BLaER1 (cell line): ENCODE data around the gene UQCRHL.

Source experiments
- H3K27ac ChIP-seq: shearing (Covaris generic); formaldehyde crosslinking; 2 replicates; pipeline ENCODE4 v1.8.1; 2022
- H3K27me3 ChIP-seq: shearing (Covaris generic); formaldehyde crosslinking; 2 replicates; pipeline ENCODE4 v1.8.1; 2022
- H3K36me3 ChIP-seq: shearing (Covaris generic); formaldehyde crosslinking; 2 replicates; pipeline ENCODE4 v1.8.1; 2022
- H3K4me1 ChIP-seq: shearing (Covaris generic); formaldehyde crosslinking; 2 replicates; pipeline ENCODE4 v1.8.1; 2022
- H3K4me2 ChIP-seq: shearing (Covaris generic); formaldehyde crosslinking; 2 replicates; pipeline ENCODE4 v1.8.1; 2022
- H3K4me3 ChIP-seq: shearing (Covaris generic); formaldehyde crosslinking; 2 replicates; pipeline ENCODE4 v1.8.1; 2022
- H3K9ac ChIP-seq: shearing (Covaris generic); formaldehyde crosslinking; 2 replicates; pipeline ENCODE4 v1.8.1; 2022
- H3K9me3 ChIP-seq: shearing (Covaris generic); formaldehyde crosslinking; 2 replicates; pipeline ENCODE4 v1.8.1; 2022
- H4K20me1 ChIP-seq: shearing (Covaris generic); formaldehyde crosslinking; 2 replicates; pipeline ENCODE4 v1.8.1; 2022
- Cebpa-rat ChIP-seq: shearing (Covaris generic); IDR thresholded peaks from 2 replicates; pipeline ENCODE4 v1.8.1; 2022

The UQCRHL gene

DNA sequence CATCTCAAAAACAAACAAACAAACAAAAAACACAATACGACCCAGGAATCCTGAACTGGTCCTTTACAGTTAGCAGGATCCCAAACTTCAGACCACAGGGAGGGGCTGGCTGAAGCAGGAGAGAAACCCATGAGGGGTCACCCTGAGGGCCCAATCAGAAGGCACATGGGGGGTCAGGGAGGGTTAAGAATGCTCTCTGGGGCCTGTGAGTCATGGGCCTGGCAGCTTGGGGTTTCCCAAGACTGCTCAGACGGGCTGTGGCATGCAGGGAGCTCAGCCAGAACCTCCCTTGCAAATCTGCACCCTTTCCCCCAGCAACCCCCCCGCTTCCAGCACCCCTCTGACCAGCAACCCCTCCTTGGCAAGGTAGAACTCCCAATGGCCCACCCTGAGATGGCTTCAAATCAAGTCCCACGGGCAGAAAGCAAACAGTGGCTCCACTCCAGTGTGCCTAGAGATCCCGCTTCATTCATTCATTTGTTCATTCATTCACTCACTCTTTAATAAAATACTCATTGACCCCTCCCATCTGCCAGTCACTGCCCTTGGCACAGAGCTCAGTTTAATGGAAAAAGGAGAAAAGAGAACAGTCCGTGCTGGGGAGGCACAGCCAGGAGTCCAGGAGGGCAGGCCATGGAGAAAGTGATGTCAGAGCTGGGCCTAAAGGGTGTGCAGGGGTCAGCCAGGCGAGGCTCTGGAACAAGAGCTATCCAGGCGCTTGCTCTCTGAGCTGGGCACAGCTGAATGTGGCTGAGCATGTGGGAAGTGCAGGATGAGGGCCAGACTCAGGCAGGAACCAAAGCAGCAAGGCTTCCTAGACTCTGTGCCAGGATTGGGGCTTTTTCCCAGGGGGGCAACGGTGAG, 8.2 kb downstream of the UQCRHL start:
- peak overlapping the region; percentile 66; the same call in 1 of the 2 replicates for H3K4me2 ChIP-seq
- no peak for TF ChIP-seq Cebpa-rat

DNA sequence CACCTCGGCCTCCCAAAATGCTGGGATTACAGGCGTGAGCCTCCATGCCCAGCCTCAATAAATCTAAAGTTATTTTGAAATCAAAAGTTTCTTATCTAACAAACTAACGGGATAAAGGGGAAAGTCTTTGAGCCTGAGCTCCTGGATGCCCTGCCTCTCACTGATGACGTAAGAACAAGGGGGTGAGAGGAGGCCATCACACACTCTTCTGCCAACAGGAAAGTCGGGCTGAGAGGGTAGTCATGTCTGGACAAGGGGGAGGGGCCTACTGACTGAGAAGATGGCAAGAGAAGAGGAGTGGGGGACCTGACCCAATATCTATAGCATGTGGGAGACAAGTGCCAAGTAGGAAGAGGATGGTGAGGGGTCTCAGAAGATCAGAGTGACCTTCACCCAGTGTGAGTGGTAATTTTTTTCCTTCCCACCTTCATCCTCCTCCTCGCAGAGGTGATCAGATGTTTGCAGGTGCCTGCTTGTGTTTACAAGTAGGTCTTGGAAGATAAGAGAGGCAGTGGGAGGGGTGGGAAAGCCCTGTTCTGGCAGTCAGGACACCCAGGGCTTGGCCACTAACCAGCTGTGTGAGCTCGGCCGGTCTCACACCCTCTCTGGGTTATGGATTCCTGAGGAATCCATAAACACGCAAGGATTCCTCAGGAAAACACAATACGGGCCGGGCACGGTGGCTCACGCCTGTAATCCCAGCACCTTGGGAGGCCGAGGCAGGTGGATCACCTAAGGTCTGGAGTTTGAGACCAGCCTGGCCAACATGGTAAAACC, 9.6 kb downstream of the UQCRHL start:
- Histone ChIP-seq H3K9me3 (no peaks in the 10 kb centered on the region), H3K4me1 (peaks cover 29% of the 10 kb centered on the region), H3K36me3 (no peaks in the 10 kb centered on the region), H3K27me3 (no peaks in the 10 kb centered on the region), H4K20me1 (no peaks in the 10 kb centered on the region), H3K4me2 (no peak overlapping the region), H3K27ac (no peak overlapping the region), H3K4me3 (no peak overlapping the region), H3K9ac (no peak overlapping the region)
- TF ChIP-seq Cebpa-rat = no peak

More for the DNA sequence above, 8.2 kb downstream of the UQCRHL start:
- H3K9me3 ChIP-seq = no peaks in the 10 kb centered on the region
- no peaks in the 10 kb centered on the region for H3K36me3 ChIP-seq
- H3K4me3 ChIP-seq = no peak overlapping the region
- H3K27ac ChIP-seq = no peak overlapping the region
- H4K20me1 ChIP-seq = no peaks in the 10 kb centered on the region
- peaks cover 32% of the 10 kb centered on the region for H3K4me1 ChIP-seq
- no peak overlapping the region for H3K9ac ChIP-seq
- no peaks in the 10 kb centered on the region for H3K27me3 ChIP-seq

DNA sequence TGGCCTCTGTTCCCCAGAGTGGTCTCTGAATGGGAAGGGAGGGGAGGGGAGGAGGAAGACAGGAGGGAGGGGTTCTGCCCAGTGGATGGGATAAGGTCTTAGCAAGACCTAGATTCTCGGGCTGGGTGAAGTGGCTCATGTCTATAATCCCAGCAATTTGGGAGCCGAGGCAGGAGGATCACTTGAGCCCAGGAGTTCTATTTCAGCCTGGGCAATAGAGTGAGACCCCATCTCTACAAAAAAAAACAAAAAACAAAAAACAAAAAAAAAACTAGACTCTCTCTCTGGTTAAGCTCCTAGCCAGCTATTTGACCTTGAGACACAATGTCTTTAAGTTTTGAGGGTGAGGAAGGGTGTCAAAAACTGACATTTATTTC, 11.4 kb downstream of the UQCRHL start:
- Histone ChIP-seq H3K36me3 (no peaks in the 10 kb centered on the region), H3K4me1 (peaks cover 22% of the 10 kb centered on the region), H3K9ac (no peak overlapping the region), H3K9me3 (no peaks in the 10 kb centered on the region), H3K4me2 (no peak overlapping the region), H4K20me1 (no peaks in the 10 kb centered on the region), H3K4me3 (no peak overlapping the region), H3K27ac (no peak overlapping the region), H3K27me3 (no peaks in the 10 kb centered on the region)
- TF ChIP-seq Cebpa-rat = no peak

DNA sequence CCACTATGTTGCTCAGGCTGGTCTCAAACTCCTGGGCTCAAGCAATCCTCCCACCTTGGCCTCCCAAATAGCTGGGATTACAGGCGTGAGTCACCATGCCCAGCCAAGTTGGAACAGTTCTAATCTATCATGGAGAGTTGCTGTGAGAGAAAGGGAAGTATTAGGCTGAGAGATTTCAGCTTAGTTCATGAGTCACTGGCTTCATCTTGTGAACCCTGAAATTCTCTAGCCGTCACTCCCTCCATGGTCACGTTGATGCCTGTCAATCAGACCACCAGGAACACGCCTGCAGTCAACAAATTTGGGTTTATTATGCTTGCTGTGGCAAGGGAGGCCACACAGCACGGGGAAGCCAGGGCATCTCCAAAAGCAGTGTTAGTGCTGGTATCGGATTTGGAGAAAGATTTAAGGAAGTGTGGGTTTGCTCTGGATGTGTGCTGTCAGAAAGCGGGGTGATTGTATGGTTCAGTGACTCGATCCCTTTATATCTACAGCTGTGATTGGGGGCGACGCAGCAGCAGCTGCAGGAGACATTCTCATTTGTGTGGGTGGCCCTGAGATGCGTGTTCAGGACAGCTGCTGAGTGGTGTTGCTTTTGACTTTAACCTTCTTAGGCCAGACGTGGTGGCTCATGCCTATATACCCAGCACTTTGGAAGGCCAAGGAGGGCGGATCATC, 18.7 kb downstream of the UQCRHL start:
- Histone ChIP-seq H3K36me3 (no peaks in the 10 kb centered on the region), H3K4me2 (peak overlapping the region; percentile 14; the same call in 1 of the 2 replicates), H3K4me3 (no peak overlapping the region), H3K4me1 (peaks cover 8% of the 10 kb centered on the region; the same call in 1 of the 2 replicates), H4K20me1 (no peaks in the 10 kb centered on the region), H3K9me3 (no peaks in the 10 kb centered on the region), H3K9ac (no peak overlapping the region), H3K27ac (no peak overlapping the region), H3K27me3 (no peaks in the 10 kb centered on the region)
- TF ChIP-seq Cebpa-rat = no peak

DNA sequence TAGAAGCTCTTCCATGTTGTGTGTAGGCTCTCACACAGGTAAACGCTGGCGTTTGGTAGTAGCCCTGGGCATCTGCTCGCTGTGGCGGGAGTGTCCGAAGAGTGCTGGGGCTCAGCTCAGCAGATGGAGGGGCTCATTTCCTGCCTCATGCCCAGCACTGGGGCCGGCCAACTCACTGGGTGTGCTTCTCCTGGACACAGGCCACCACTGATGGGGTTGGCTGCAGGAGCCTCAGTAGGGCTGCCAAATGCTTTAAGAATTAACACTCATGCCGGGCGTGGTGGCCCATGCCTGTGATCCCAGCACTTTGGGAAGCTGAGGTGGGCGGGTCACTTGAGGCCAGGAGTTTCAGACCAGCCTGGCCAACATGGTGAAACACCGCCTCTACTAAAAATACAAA, 20.9 kb downstream of the UQCRHL start:
- Histone ChIP-seq H3K9me3 (no peaks in the 10 kb centered on the region), H3K4me2 (no peak overlapping the region), H3K4me1 (peaks cover 8% of the 10 kb centered on the region; the same call in 1 of the 2 replicates), H3K27ac (no peak overlapping the region), H3K9ac (no peak overlapping the region), H3K27me3 (no peaks in the 10 kb centered on the region), H3K4me3 (no peak overlapping the region), H3K36me3 (no peaks in the 10 kb centered on the region), H4K20me1 (no peaks in the 10 kb centered on the region)
- TF ChIP-seq Cebpa-rat = no peak

DNA sequence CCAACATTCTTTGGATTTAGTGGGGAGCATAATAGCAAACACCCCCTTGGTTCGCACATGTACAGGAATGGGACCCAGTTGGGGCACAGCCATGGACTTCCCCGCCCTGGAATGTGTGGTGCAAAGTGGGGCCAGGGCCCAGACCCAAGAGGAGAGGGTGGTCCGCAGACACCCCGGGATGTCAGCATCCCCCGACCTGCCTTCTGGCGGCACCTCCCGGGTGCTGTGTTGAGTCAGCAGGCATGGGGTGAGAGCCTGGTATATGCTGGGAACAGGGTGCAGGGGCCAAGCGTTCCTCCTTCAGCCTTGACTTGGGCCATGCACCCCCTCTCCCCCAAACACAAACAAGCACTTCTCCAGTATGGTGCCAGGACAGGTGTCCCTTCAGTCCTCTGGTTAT, 21.8 kb downstream of the UQCRHL start:
- H3K9me3 ChIP-seq = no peaks in the 10 kb centered on the region
- H3K4me3 ChIP-seq = no peak overlapping the region
- no peaks in the 10 kb centered on the region for H3K27me3 ChIP-seq
- peaks cover 8% of the 10 kb centered on the region; the same call in 1 of the 2 replicates for H3K4me1 ChIP-seq
- H3K36me3 ChIP-seq = no peaks in the 10 kb centered on the region
- TF ChIP-seq Cebpa-rat = no peak
- H4K20me1 ChIP-seq = no peaks in the 10 kb centered on the region
- no peak overlapping the region for H3K4me2 ChIP-seq
- H3K27ac ChIP-seq = no peak overlapping the region
- no peak overlapping the region for H3K9ac ChIP-seq

DNA sequence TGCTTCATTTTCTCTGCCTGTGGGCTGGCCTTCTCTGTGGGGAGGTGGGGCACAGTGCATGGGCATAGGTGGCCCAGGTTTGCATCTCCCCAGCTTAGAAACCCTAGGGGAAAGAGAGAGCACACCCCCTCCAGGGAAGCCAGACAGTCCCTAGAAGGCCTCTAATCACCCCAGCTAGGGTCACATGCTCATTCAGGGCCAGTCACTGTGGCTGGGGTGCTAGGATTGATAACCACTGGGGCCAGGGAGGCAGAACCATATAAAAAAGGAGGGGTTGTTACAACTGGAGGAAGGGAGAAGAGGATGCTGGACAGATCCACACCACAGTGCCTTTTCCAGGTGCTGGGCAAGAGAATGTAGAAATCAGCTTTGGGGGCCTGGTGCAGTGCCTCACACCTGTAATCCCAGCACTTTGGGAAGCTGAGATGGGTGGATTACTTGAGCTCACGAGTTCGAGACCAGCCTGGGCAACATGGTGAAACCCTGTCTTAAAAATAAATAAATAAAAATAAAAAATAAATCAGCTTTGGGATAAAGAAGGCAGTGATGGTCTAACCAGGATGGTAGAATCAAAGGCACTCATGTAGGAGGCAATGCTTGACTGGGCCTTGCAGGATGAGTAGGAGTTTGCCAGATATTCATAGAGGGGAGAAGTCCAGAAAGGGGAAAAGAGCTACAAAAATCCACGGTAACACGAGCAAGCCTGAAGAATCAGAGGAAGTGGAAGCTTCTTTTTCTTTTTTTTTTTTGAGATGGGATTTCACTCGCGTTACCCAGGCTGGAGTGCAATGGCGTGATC, 29.3 kb downstream of the UQCRHL start:
- TF ChIP-seq Cebpa-rat = no peak

DNA sequence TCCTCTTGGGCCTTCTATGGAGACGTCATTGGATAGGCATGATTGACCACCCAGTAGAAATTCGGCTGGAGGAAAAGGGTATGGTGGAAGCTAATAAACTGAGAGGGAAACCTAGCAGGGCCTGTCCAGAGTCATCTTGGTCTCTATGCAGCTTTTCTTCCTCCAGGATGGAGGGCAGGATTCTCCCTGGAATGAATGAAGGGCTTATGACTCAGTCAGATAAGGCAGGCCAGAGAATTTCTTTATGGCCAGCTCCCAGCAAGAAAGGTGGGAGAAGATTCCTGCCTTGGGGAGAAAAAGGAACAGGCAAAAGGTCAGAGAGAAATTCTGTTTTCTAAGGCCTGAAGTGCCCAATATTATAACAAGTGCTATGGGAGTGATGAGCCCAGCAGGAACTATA, 31.7 kb downstream of the UQCRHL start:
- H3K4me1 ChIP-seq = no peaks in the 10 kb centered on the region
- H3K9me3 ChIP-seq = no peaks in the 10 kb centered on the region
- H3K27me3 ChIP-seq = no peaks in the 10 kb centered on the region
- TF ChIP-seq Cebpa-rat = no peak
- H3K36me3 ChIP-seq = no peaks in the 10 kb centered on the region
- no peak overlapping the region for H3K27ac ChIP-seq
- no peak overlapping the region for H3K4me2 ChIP-seq
- no peak overlapping the region for H3K9ac ChIP-seq
- no peak overlapping the region for H3K4me3 ChIP-seq
- H4K20me1 ChIP-seq = no peaks in the 10 kb centered on the region

More for the DNA sequence above, 29.3 kb downstream of the UQCRHL start:
- Histone ChIP-seq H3K27me3 (no peaks in the 10 kb centered on the region), H3K27ac (no peak overlapping the region), H3K4me3 (no peak overlapping the region), H4K20me1 (no peaks in the 10 kb centered on the region), H3K36me3 (no peaks in the 10 kb centered on the region), H3K9ac (no peak overlapping the region), H3K9me3 (no peaks in the 10 kb centered on the region), H3K4me2 (no peak overlapping the region), H3K4me1 (no peaks in the 10 kb centered on the region)

DNA sequence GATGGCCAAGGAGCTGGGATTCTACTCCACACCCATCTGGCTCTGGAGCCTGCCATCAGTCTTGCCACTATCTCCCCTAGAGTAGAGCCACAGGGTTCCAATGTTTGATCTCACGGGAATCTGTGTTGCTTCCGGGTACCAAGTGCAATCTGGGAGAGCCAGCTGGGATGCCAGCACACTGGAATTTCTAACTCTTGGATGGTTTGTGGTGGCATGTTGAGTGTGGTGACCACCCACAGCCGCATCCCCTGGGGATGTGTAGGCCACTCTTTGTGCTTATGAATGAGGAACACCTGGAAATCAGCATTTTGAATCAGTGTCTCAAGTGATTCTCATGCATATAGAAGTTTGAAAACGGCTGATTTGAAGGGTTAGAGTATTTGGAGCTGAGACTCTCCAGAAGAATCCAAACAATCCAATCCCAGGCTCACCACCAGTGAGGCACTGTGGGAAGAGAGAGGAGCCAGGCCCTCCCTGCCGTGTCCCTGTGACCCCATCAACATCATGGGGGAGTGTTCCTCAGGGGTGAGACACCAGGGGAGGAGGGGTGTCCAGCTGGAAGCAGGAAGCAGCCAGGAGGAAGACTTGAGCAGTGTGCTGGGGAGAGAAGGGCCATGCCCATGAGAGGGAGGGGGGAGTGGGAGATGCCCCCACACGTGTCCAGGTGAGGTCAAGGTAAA, 35.5 kb downstream of the UQCRHL start:
- Histone ChIP-seq H4K20me1 (no peaks in the 10 kb centered on the region), H3K4me2 (no peak overlapping the region), H3K9me3 (no peaks in the 10 kb centered on the region), H3K36me3 (no peaks in the 10 kb centered on the region), H3K9ac (no peak overlapping the region), H3K4me1 (no peaks in the 10 kb centered on the region), H3K4me3 (no peak overlapping the region), H3K27ac (no peak overlapping the region), H3K27me3 (no peaks in the 10 kb centered on the region)
- no peak for TF ChIP-seq Cebpa-rat
